K562 (cell line): ENCODE data around the gene GLB1L3. TPM values are rescaled to one million over a fixed set of nuclear protein-coding genes. Genes with fewer than 3 reads are reported as not detected.

Source experiments
- ATAC-seq: fragments of 200-7000 bp; cut with Tn5 transposase; 3 replicates; pipeline ENCODE4 v1.9.1; 2020; ENCODE audit warnings: moderate library complexity
- BruUV-seq: library from RNA; stranded (reverse); fragments of 400-500 nt; replicated peaks from 2 replicates; lab custom pipeline; 2021; lab: Mats Ljungman, UMichigan
- CTCF ChIA-PET: fragments of 300-600 bp; formaldehyde crosslinking; extraction: SDS; loops from one replicate; lab custom pipeline; 2021; ENCODE audit warnings: low intra/inter-chr PET ratio; lab: Yijun Ruan, JAX
- POLR2A ChIA-PET: fragments of 300-600, 350-650 bp; sonication (Branson Sonifier 250); formaldehyde crosslinking; extraction: SDS; loops from one replicate; lab custom pipeline; 2021; ENCODE audit warnings: antibody characterized with exemption, inconsistent platforms; lab: Yijun Ruan, JAX
- DNase-seq, 4 experiments: peaks; one replicate each; pipeline versions ENCODE4 v3.0.0 to v3.0.0-alpha.2; 2011 to 2018; ENCODE audit warnings: low spot score in 3 of 4, mixed read lengths in 3 of 4; ENCODE audit errors: extremely low read depth in 1 of 4
- FAIRE-seq: peaks from 2 replicates; lab custom pipeline; 2011; peaks lifted over from hg19 to GRCh38; lab: Jason Lieb, UNC
- H2AFZ ChIP-seq: 2 replicates; pipeline ENCODE4 v1.6.0; 2011; ENCODE audit warnings: low read depth, low read length, control low read depth, inconsistent platforms
- H3K27ac ChIP-seq: fragments of 200-600 bp; 3 replicates; pipeline ENCODE4 v1.8.0; 2011; ENCODE audit warnings: low read depth, mild to moderate bottlenecking, control low read depth, inconsistent platforms, low read length, moderate library complexity, mixed read lengths; ENCODE audit errors: extremely low read depth
- H3K27me3 ChIP-seq, 2 experiments: fragments of 300-600 bp in 1 of 2; 2 replicates in 1 of 2; 3 replicates in 1 of 2; pipeline versions ENCODE4 v1.6.0 to v1.8.0; 2011; ENCODE audit warnings: inconsistent platforms in 2 of 2, low read length in 2 of 2, mild to moderate bottlenecking in 1 of 2, mixed read lengths in 1 of 2, moderate library complexity in 1 of 2; ENCODE audit not compliant: control insufficient read depth in 2 of 2, insufficient read depth in 2 of 2
- H3K36me3 ChIP-seq: fragments of 300-600 bp; 3 replicates; pipeline ENCODE4 v1.8.0; 2011; ENCODE audit warnings: mild to moderate bottlenecking, low read length, inconsistent platforms; ENCODE audit not compliant: control insufficient read depth, insufficient read depth
- H3K4me1 ChIP-seq, 2 experiments: fragments of 200-600 bp in 1 of 2; replicated peaks in 1 of 2; 2 replicates in 1 of 2; 3 replicates in 1 of 2; pipeline versions ENCODE4 v1.5.1 to v1.8.0; 2011; ENCODE audit warnings: inconsistent platforms in 2 of 2, low read length in 2 of 2, mild to moderate bottlenecking in 1 of 2, mixed read lengths in 1 of 2, moderate library complexity in 1 of 2; ENCODE audit not compliant: control insufficient read depth in 2 of 2, insufficient read depth in 2 of 2
- H3K4me2 ChIP-seq: 2 replicates; pipeline ENCODE4 v1.6.1; 2011; ENCODE audit warnings: low read length, control low read depth, inconsistent platforms, mixed read lengths; ENCODE audit not compliant: insufficient read depth
- H3K4me3 ChIP-seq: fragments of 200-600 bp; sonication (generic), shearing (Covaris generic); 2 replicates; pipeline ENCODE4 v1.5.1; 2016; ENCODE audit warnings: control low read depth, inconsistent platforms
- H3K79me2 ChIP-seq: fragments of 200-600 bp; 3 replicates; pipeline ENCODE4 v1.8.0; 2011; ENCODE audit warnings: low read length, inconsistent platforms; ENCODE audit not compliant: control insufficient read depth, insufficient read depth
- H3K9ac ChIP-seq, 2 experiments: 2 replicates each; pipeline versions ENCODE4 v1.6.0 to v1.6.1; 2011; ENCODE audit warnings: low read depth in 2 of 2, low read length in 2 of 2, control low read depth in 1 of 2, inconsistent platforms in 1 of 2, mild to moderate bottlenecking in 1 of 2, mixed read lengths in 1 of 2; ENCODE audit not compliant: insufficient read depth in 1 of 2
- H3K9me1 ChIP-seq: one replicate; pipeline ENCODE4 v1.6.0; 2011; ENCODE audit warnings: inconsistent platforms, mild to moderate bottlenecking, low read length, moderate library complexity; ENCODE audit not compliant: control insufficient read depth, insufficient read depth
- H3K9me3 ChIP-seq: replicated peaks from 2 replicates; pipeline ENCODE4 v1.5.1; 2011; ENCODE audit warnings: low read depth, low read length, inconsistent platforms; ENCODE audit not compliant: control insufficient read depth, insufficient read depth
- H4K20me1 ChIP-seq: replicated peaks from 2 replicates; pipeline ENCODE4 v1.6.1; 2011; ENCODE audit warnings: low read length, inconsistent platforms, mixed read lengths; ENCODE audit not compliant: control insufficient read depth, insufficient read depth
- CBX5 ChIP-seq: IDR thresholded peaks from 2 replicates; pipeline ENCODE4 v1.6.1; 2014; ENCODE audit warnings: low read depth, borderline replicate concordance
- CREBBP ChIP-seq: IDR thresholded peaks from one replicate; pipeline ENCODE4 v1.6.1; 2012; ENCODE audit warnings: low read depth, mild to moderate bottlenecking, control low read depth, inconsistent platforms, low read length
- GTF2A2 ChIP-seq: IDR thresholded peaks from 2 replicates; pipeline ENCODE4 v1.6.1; 2016; ENCODE audit warnings: mild to moderate bottlenecking, missing genetic modification characterization, missing compliant biosample characterization
- KAT8 ChIP-seq: fragments of 450-650 bp; IDR thresholded peaks from 2 replicates; pipeline ENCODE4 v1.6.1; 2016; ENCODE audit warnings: low read depth, mild to moderate bottlenecking
- NFIX ChIP-seq: fragments of 250-450 bp; sonication (Bioruptor Pico); IDR thresholded peaks from 2 replicates; pipeline ENCODE4 v1.4.0; 2020; ENCODE audit warnings: low read depth, mild to moderate bottlenecking, moderate library complexity
- NFXL1 ChIP-seq: fragments of 450-650 bp; formaldehyde crosslinking; IDR thresholded peaks from 2 replicates; pipeline ENCODE4 v1.4.0; 2021; ENCODE audit warnings: mild to moderate bottlenecking
- RBM34 ChIP-seq: fragments of 200-400 bp; formaldehyde crosslinking; IDR thresholded peaks from 2 replicates; pipeline ENCODE4 v1.6.1; 2018; ENCODE audit warnings: low read length, borderline replicate concordance; ENCODE audit not compliant: insufficient read depth
- RNF2 ChIP-seq: sonication (generic); IDR thresholded peaks from 2 replicates; pipeline ENCODE4 v1.6.1; 2016
- SMARCC2 ChIP-seq: fragments of 450-650 bp; IDR thresholded peaks from 2 replicates; pipeline ENCODE4 v1.6.1; 2017; ENCODE audit warnings: antibody characterized with exemption, moderate library complexity, mild to moderate bottlenecking, low read depth
- SREBF2 ChIP-seq: sonication (generic); formaldehyde crosslinking; IDR thresholded peaks from 2 replicates; pipeline ENCODE4 v1.4.0; 2020; ENCODE audit warnings: mild to moderate bottlenecking, missing genetic modification reagents
- TAF1 ChIP-seq: IDR thresholded peaks from 2 replicates; pipeline ENCODE4 v1.6.1; 2011; ENCODE audit warnings: mild to moderate bottlenecking, low read length, moderate library complexity; ENCODE audit not compliant: insufficient read depth, control insufficient read depth, severe bottlenecking; ENCODE audit errors: extremely low read depth
- ZBTB7A ChIP-seq: IDR thresholded peaks from 2 replicates; pipeline ENCODE4 v1.6.1; 2011; ENCODE audit warnings: low read depth, mild to moderate bottlenecking, low read length, moderate library complexity, borderline replicate concordance; ENCODE audit not compliant: control insufficient read depth
- WGBS: fragments of 100-300 bp; shearing (Covaris generic); methylation state at CpG from one replicate; pipeline ENCODE4 v1.1.6; 2016; ENCODE audit warnings: low coverage, mixed read lengths; ENCODE audit not compliant: insufficient coverage; ENCODE audit errors: missing lambda C conversion rate; 5-methylcytosine and 5-hydroxymethylcytosine counted together
- in situ Hi-C: fragments of 300-500 bp; cut with MboI; formaldehyde crosslinking; loops from 4 replicates; pipeline ENCODE4 v1.15.0; 2018; ENCODE audit warnings: inconsistent platforms, mixed read lengths
- intact Hi-C: fragments of 100-400 bp; cut with micrococcal nuclease; formaldehyde crosslinking; loops from 2 replicates; pipeline ENCODE4 v1.14.2; 2022
- polyA plus RNA-seq, 8 experiments: library from polyadenylated mRNA; depleted of rRNA in 4 of 8; stranded (reverse) in 5 of 8; unstranded in 3 of 8; fragments of >200 nt; fragmentation: Nextera tagmentation in 2 of 8; fragmentation: Illumina TruSeq in 1 of 8; extraction: Ambion mirVana in 2 of 8; extraction: Trizol in 1 of 8; gene quantifications; 2 replicates each; pipeline versions ENCODE4 v1.2.1 to v1.2.3, GENCODE V29; 2011 to 2014; ENCODE audit warnings: inconsistent platforms in 1 of 8, missing spikeins in 1 of 8
- total RNA-seq, 7 experiments: library from RNA; depleted of rRNA in 6 of 7; stranded (reverse); fragments of >200 nt in 6 of 7; fragmentation: Illumina TruSeq in 2 of 7; extraction: Trizol in 2 of 7; gene quantifications; 2 replicates each; pipeline versions ENCODE4 v1.2.1 to v1.2.3, GENCODE V29; 2011 to 2021; ENCODE audit warnings: low replicate concordance in 1 of 7
- TF ChIP-seq, protein P1 (sequence below): fragments of 250-450 bp; sonication (Bioruptor Pico); IDR thresholded peaks from 2 replicates; pipeline ENCODE4 v1.4.0; 2020; ENCODE audit warnings: mild to moderate bottlenecking
- TF ChIP-seq, protein P2 (sequence below): IDR thresholded peaks from 2 replicates; pipeline ENCODE4 v1.6.1; 2014; ENCODE audit warnings: antibody characterized with exemption

GLB1L3 gene
- total and polyA plus RNA-seq, 9 of the 15 experiments (the other 6 are each of a cell fraction or from before 2014, with no cell fraction given) = 0.18 to 3.3 (median 0.49) TPM

DNA sequence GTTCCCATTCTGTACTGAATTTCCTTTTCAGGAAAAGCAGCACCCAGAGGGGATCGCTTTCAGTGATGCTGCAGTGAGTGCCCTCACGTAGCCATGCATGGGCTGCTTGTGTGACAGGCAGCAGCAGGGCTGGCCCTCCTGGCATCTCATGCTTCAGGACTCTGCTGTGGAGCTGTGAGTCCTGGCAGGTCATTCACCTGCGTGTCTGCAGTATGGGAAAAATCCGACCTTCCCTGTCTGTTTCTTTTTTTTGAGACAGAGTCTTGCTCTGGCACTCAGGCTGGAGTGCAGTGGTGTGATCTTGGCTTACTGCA, 69.0 kb downstream of the GLB1L3 start:
- FAIRE-seq (no peak), DNase-seq (no peak), ATAC-seq (no peak)
- in situ Hi-C loops (no loop called here), intact Hi-C loops (no loop called here)
- Histone ChIP-seq H3K9me3 (no peaks in the 10 kb centered on the region), H3K27me3 (no peaks in the 10 kb centered on the region), H3K9ac (no peak overlapping the region), H3K27ac (no peak overlapping the region), H3K9me1 (no peaks in the 10 kb centered on the region), H3K4me3 (no peak overlapping the region), H3K4me2 (no peak overlapping the region), H3K4me1 (no peaks in the 10 kb centered on the region; a peak in 1 of 5 replicates), H3K36me3 (no peaks in the 10 kb centered on the region), H2AFZ (no peak overlapping the region), H4K20me1 (no peaks in the 10 kb centered on the region), H3K79me2 (no peaks in the 10 kb centered on the region)
- ChIA-PET POLR2A (no interaction called here), CTCF (no interaction called here)
- TF ChIP-seq RNF2 (no peak), NFIX (no peak), KAT8 (no peak), CBX5 (no peak)
- WGBS = 55% methylated on average over 4 of the region's 4 CpGs
- BruUV-seq = no TSS peak

DNA sequence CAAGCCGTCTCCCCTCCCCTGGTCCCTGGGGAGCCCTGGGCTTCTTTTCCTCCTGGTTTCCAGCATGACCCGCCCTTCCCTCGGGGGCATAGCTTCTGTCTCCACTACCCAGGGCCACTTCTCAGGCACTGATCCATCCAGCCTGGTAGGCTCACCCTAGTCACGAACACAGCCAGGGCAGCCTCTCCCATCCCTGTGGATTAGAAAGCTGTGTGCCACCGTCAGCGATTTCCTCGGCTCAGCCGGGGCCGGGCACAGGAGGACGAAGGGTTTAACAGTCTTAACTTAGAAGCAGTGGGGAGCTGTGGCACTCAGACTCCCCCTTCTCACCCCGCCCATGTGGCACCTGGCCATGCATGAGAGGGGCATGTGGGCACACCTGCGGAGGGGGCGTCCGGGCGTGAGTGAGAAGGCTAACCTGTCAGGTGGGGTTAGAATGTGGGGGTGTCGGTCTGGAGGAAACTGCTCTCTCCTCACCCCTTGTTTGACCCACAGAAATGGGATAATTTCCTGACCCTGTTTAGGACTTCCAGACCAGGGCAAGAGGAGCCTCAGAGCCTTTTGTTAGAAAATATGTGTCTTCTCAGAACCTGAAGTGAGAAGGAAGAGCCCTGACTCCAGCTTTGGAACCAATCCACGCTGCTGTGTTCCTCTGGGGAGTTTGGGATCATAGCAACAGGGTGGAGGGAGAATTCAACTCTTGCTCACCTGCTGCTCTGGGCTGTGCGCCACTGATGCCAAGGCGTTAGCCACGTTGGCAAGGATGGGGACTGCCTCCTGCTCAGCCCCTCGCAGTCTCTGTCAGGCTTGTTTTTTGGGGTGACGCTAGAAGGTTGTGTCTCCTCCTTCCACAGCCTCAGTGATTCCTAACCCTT, 70.2 kb downstream of the GLB1L3 start:
- BruUV-seq = no TSS peak
- Histone ChIP-seq H3K27ac (no peak overlapping the region), H3K79me2 (no peaks in the 10 kb centered on the region), H4K20me1 (no peaks in the 10 kb centered on the region), H3K9me3 (no peaks in the 10 kb centered on the region), H3K9me1 (no peaks in the 10 kb centered on the region), H3K27me3 (no peaks in the 10 kb centered on the region), H3K4me1 (no peaks in the 10 kb centered on the region; a peak in 1 of 5 replicates), H3K9ac (peak overlapping the region in 1 of 2 experiments; percentile 35; a peak in 2 of 4 replicates), H3K4me2 (no peak overlapping the region), H3K4me3 (no peak overlapping the region), H2AFZ (no peak overlapping the region), H3K36me3 (no peaks in the 10 kb centered on the region)
- FAIRE-seq = no peak
- WGBS = 62% methylated on average over 13 of the region's 22 CpGs
- POLR2A ChIA-PET = no interaction called here
- no peak for ATAC-seq
- CTCF ChIA-PET = no interaction called here
- DNase-seq = no peak
- in situ Hi-C loops = no loop called here
- no peak for TF ChIP-seq SREBF2 (CRISPR knock-in tag)
- no peak for TF ChIP-seq CREBBP
- TF ChIP-seq TAF1 = no peak
- no peak for TF ChIP-seq SMARCC2
- TF ChIP-seq, protein P1, sequence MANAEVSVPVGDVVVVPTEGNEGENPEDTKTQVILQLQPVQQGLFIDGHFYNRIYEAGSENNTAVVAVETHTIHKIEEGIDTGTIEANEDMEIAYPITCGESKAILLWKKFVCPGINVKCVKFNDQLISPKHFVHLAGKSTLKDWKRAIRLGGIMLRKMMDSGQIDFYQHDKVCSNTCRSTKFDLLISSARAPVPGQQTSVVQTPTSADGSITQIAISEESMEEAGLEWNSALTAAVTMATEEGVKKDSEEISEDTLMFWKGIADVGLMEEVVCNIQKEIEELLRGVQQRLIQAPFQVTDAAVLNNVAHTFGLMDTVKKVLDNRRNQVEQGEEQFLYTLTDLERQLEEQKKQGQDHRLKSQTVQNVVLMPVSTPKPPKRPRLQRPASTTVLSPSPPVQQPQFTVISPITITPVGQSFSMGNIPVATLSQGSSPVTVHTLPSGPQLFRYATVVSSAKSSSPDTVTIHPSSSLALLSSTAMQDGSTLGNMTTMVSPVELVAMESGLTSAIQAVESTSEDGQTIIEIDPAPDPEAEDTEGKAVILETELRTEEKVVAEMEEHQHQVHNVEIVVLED (CRISPR knock-in tag) = no peak
- no peak for TF ChIP-seq RBM34
- no peak for TF ChIP-seq NFXL1 (CRISPR knock-in tag)
- TF ChIP-seq, protein P2, sequence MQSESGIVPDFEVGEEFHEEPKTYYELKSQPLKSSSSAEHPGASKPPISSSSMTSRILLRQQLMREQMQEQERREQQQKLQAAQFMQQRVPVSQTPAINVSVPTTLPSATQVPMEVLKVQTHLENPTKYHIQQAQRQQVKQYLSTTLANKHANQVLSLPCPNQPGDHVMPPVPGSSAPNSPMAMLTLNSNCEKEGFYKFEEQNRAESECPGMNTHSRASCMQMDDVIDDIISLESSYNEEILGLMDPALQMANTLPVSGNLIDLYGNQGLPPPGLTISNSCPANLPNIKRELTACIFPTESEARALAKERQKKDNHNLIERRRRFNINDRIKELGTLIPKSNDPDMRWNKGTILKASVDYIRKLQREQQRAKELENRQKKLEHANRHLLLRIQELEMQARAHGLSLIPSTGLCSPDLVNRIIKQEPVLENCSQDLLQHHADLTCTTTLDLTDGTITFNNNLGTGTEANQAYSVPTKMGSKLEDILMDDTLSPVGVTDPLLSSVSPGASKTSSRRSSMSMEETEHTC = no peak
- TF ChIP-seq GTF2A2 (tag) = no peak
- TF ChIP-seq ZBTB7A = no peak
- TF ChIP-seq, all 486 proteins: peak for 0
- intact Hi-C loops = no loop called here
